ENCODE measurements around the gene FHL1. TPM values are rescaled to one million over a fixed set of nuclear protein-coding genes. Genes with fewer than 3 reads are reported as not detected.

FHL1 gene
- total RNA-seq, 1 donor from 2014 or later = 161 TPM

GRCh38 chrX:136157187-136157586 lies 9.9 kb downstream of the FHL1 start:
- H3K27ac Mint-ChIP-seq (ENCODE audit: unreplicated experiment) = no peak overlapping the region
- H3K27me3 Mint-ChIP-seq (ENCODE audit: unreplicated experiment) = no peaks in the 10 kb centered on the region
- H3K4me1 Mint-ChIP-seq (ENCODE audit: low read depth, unreplicated experiment) = peaks cover 2% of the 10 kb centered on the region
- H3K9me3 Mint-ChIP-seq (ENCODE audit: unreplicated experiment) = no peaks in the 10 kb centered on the region
- H3K4me3 Mint-ChIP-seq (ENCODE audit: unreplicated experiment) = no peak overlapping the region
- DNase-seq = no peak
- no peak for TF ChIP-seq CTCF (IDR thresholded peaks at IDR 0.05; ENCODE audit: partially characterized antibody, unreplicated experiment)
- no peaks in the 10 kb centered on the region for H3K36me3 Mint-ChIP-seq (ENCODE audit: unreplicated experiment)

DNA sequence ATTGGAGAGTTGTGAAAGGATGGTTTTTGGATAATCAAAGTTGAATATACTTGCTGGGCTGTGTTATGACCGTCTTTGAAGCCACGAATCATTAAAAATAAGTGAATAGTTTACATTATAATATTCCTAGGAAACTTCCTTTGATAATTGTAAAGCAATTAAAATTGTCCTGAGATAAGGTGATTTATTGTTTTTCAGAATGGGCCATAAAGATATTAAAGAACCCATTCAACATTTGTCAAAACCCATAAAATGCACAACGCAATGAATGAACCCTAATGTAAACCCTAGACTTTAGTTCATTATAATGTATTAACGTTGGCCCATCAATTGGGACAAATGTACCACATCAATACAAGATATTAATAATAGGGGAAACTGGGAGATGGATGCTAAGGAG lies 11.4 kb downstream of the FHL1 start:
- no peaks in the 10 kb centered on the region for H3K36me3 Mint-ChIP-seq (ENCODE audit: unreplicated experiment)
- no peaks in the 10 kb centered on the region for H3K9me3 Mint-ChIP-seq (ENCODE audit: unreplicated experiment)
- H3K4me3 Mint-ChIP-seq (ENCODE audit: unreplicated experiment) = no peak overlapping the region
- H3K27ac Mint-ChIP-seq (ENCODE audit: unreplicated experiment) = no peak overlapping the region
- H3K4me1 Mint-ChIP-seq (ENCODE audit: low read depth, unreplicated experiment) = peaks cover 2% of the 10 kb centered on the region
- TF ChIP-seq CTCF (IDR thresholded peaks at IDR 0.05; ENCODE audit: partially characterized antibody, unreplicated experiment) = no peak
- DNase-seq = no peak
- no peaks in the 10 kb centered on the region for H3K27me3 Mint-ChIP-seq (ENCODE audit: unreplicated experiment)

DNA sequence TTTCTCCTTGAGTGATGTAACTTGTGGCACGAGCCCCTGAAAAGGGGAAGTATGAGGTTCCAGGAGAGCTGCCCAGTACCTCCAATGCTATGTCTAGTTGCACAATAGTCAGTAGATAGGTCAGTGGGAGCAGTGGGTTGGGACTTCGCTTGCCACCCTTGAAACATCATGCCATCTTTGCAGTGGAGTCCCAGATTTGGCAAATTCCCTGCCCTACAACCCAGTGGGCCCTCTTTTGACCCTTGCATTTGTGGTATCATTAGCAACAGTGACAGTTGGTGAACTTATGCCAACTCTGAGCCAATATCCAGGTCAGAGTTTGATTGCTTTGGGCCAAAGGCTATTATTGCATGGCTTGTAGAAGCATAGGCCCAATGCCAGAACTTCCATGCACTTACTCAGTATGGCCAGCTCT lies 12.3 kb downstream of the FHL1 start:
- Mint-ChIP-seq H3K27ac (ENCODE audit: unreplicated experiment) (no peak overlapping the region), H3K4me1 (ENCODE audit: low read depth, unreplicated experiment) (peaks cover 2% of the 10 kb centered on the region), H3K27me3 (ENCODE audit: unreplicated experiment) (no peaks in the 10 kb centered on the region), H3K9me3 (ENCODE audit: unreplicated experiment) (no peaks in the 10 kb centered on the region), H3K4me3 (ENCODE audit: unreplicated experiment) (no peak overlapping the region), H3K36me3 (ENCODE audit: unreplicated experiment) (no peaks in the 10 kb centered on the region)
- TF ChIP-seq CTCF (IDR thresholded peaks at IDR 0.05; ENCODE audit: partially characterized antibody, unreplicated experiment) = no peak
- no peak for DNase-seq

- no peak for TF ChIP-seq CTCF (IDR thresholded peaks at IDR 0.05; ENCODE audit: partially characterized antibody, unreplicated experiment)
- Mint-ChIP-seq H3K4me3 (ENCODE audit: unreplicated experiment) (no peak overlapping the region), H3K27me3 (ENCODE audit: unreplicated experiment) (no peaks in the 10 kb centered on the region), H3K27ac (ENCODE audit: unreplicated experiment) (no peak overlapping the region), H3K4me1 (ENCODE audit: low read depth, unreplicated experiment) (peaks cover 11% of the 10 kb centered on the region), H3K36me3 (ENCODE audit: unreplicated experiment) (no peaks in the 10 kb centered on the region), H3K9me3 (ENCODE audit: unreplicated experiment) (peaks cover 4% of the 10 kb centered on the region)
- peak; percentile 67 for DNase-seq
Measured at GRCh38 chrX:136162827-136163570, 15.7 kb downstream of the FHL1 start.

GRCh38 chrX:136163689-136164088 lies 16.4 kb downstream of the FHL1 start:
- Mint-ChIP-seq H3K4me1 (ENCODE audit: low read depth, unreplicated experiment) (peaks cover 10% of the 10 kb centered on the region), H3K36me3 (ENCODE audit: unreplicated experiment) (no peaks in the 10 kb centered on the region), H3K9me3 (ENCODE audit: unreplicated experiment) (peaks cover 4% of the 10 kb centered on the region), H3K27me3 (ENCODE audit: unreplicated experiment) (no peaks in the 10 kb centered on the region), H3K4me3 (ENCODE audit: unreplicated experiment) (no peak overlapping the region), H3K27ac (ENCODE audit: unreplicated experiment) (no peak overlapping the region)
- no peak for TF ChIP-seq CTCF (IDR thresholded peaks at IDR 0.05; ENCODE audit: partially characterized antibody, unreplicated experiment)
- no peak for DNase-seq

All from glutamatergic neuron (in vitro differentiated cells).